SK-N-MC (cell line): ENCODE results near the gene MACC1.

Source experiments
- DNase-seq: peaks from one replicate; pipeline ENCODE4 v3.0.0-alpha.2; 2011; ENCODE audit warnings: low read depth, low spot score
- H3K27ac ChIP-seq: fragments of 200-600 bp; sonication (generic); 2 replicates; pipeline ENCODE4 v1.5.1; 2016; ENCODE audit warnings: mixed run types
- H3K36me3 ChIP-seq: fragments of 200-600 bp; sonication (generic); 2 replicates; pipeline ENCODE4 v1.6.1; 2017; ENCODE audit warnings: antibody characterized with exemption, low read length, mixed read lengths; ENCODE audit not compliant: insufficient read depth
- H3K4me3 ChIP-seq: fragments of 200-600 bp; sonication (generic); 2 replicates; pipeline ENCODE4 v1.5.1; 2016
- H3K9ac ChIP-seq: fragments of 200-600 bp; sonication (generic); 2 replicates; pipeline ENCODE4 v1.8.0; 2017; ENCODE audit warnings: mixed run types, mixed read lengths; ENCODE audit not compliant: insufficient read length
- H3K9me3 ChIP-seq: fragments of 200-600 bp; sonication (generic); 2 replicates; pipeline ENCODE4 v1.6.1; 2017; ENCODE audit warnings: low read depth, mild to moderate bottlenecking, antibody characterized with exemption, low read length, moderate library complexity, mixed read lengths
- EZH2 ChIP-seq: fragments of 200-600 bp; sonication (generic); IDR thresholded peaks from one replicate; pipeline ENCODE4 v1.6.1; 2017; ENCODE audit warnings: antibody characterized with exemption
- FOXP2 ChIP-seq: optimal IDR thresholded peaks from 2 replicates; pipeline ENCODE3; 2011; ENCODE audit warnings: mild to moderate bottlenecking, moderate library complexity; ENCODE audit not compliant: insufficient read depth; ENCODE audit errors: extremely low read length, control extremely low read depth
- POLR2AphosphoS5 ChIP-seq: IDR thresholded peaks from 2 replicates; pipeline ENCODE4 v1.6.1; 2012; ENCODE audit warnings: mild to moderate bottlenecking, low read depth, low read length, borderline replicate concordance

MACC1 gene

DNA sequence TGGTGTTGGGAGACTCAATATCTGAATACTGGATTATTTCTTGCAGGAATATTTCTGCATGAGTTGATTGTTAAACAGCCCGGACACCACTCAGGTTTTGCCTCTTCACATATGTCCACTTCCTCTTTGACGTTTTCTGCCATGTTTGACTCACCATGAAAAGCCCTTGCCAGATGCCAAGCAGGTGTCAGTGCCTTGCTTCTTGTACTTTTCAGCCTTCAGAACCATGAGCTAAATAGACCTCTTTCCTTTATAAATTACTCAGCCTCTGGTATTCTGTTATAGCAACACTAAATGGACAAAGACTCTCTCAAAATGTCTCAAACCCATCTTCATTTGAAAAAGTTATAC lies 24.7 kb upstream of the MACC1 start:
- no peak overlapping the region for H3K9ac ChIP-seq
- no peak for DNase-seq
- peak overlapping the region; percentile 54; the same call in 1 of the 2 replicates for H3K27ac ChIP-seq
- H3K4me3 ChIP-seq, result peak overlapping the region; percentile 38; the same call in 1 of the 2 replicates
- H3K36me3 ChIP-seq, result no peaks in the 10 kb centered on the region
- no peaks in the 10 kb centered on the region for H3K9me3 ChIP-seq
- TF ChIP-seq FOXP2, result no peak
- TF ChIP-seq EZH2, result no peak
- no peak for TF ChIP-seq POLR2AphosphoS5

DNA sequence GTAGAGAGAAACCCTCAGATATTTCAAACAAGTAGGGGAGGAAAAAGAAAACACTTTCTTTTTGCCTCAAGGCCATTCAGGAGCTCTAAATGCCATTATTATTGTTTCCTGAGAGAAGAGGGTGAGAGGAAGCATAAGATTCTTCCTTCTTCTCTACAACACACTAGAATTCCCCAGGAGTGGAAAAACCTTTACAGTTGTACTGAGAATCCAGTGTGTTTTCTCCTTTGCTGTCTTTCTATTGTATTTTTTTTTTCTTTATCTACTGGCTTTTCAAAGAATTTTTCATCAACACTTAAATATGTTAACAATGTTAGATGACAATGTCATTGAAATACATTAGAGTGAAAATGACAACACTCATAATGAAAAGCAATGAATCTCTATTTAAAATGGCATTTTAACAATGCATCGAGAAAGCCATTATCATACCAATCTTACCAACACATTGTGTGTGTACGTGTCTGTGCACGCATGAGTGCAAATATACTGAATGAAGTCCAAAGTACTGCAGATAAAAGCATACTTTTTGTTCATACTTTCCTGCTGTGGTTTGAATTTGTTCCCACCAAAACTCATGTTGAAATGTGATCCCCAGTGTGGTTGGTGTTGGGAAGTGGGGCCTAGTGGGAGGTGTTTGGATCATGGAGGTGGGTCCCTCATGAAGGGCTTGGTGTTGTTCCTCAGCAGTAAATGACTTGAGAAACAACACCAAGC lies 24.2 kb upstream of the MACC1 start:
- Histone ChIP-seq H3K9me3 (no peaks in the 10 kb centered on the region), H3K9ac (no peak overlapping the region), H3K36me3 (no peaks in the 10 kb centered on the region), H3K27ac (peak overlapping the region; percentile 54; the same call in 1 of the 2 replicates), H3K4me3 (peak overlapping the region; percentile 38)
- TF ChIP-seq POLR2AphosphoS5, result no peak
- TF ChIP-seq EZH2, result no peak
- TF ChIP-seq FOXP2, result no peak
- DNase-seq, result no peak

DNA sequence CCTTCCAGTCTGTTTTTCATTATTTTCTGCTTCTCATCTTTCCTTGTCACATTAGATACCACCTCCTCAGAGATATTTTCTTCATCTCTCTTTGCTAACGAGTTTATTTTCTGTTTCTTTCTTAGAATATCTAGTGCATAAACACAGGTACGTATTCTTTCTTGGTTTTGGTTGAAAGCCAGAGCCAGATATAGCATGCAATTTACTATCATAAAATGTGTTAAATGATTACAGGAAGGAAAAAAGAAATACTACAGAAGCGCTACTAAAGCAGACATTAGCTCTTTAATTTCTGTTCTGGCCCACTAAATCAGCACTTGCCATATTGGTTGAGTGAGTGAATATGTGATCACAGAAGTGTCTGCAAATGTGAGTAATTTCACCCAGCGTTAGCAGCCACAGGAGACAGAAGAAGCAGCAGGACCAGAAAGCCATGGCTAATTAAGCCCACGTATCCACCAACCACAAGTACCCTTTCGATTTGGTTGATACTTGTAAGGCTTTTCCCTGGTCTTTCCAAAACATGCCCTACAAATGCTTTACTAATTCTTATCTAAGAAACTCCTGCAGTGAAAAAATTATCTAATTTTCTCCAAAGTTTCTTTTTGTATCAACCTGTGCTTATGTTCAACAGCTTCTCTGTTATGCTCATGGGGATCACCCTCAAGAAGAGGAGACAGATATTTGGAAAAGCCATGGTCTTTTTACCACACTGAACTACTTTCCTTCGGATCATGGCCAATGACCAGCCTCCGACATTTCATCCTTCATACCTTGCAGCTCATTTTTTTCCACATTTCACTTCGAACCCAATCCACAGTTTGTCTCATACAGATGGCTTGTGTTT lies 23.1 kb upstream of the MACC1 start:
- Histone ChIP-seq H3K27ac (0 out of 2 replicates have a peak overlapping the region, but pooled peaks have one; percentile 10), H3K36me3 (no peaks in the 10 kb centered on the region), H3K9me3 (no peaks in the 10 kb centered on the region), H3K9ac (no peak overlapping the region), H3K4me3 (no peak overlapping the region)
- TF ChIP-seq EZH2 (no peak), FOXP2 (no peak), POLR2AphosphoS5 (no peak)
- no peak for DNase-seq

DNA sequence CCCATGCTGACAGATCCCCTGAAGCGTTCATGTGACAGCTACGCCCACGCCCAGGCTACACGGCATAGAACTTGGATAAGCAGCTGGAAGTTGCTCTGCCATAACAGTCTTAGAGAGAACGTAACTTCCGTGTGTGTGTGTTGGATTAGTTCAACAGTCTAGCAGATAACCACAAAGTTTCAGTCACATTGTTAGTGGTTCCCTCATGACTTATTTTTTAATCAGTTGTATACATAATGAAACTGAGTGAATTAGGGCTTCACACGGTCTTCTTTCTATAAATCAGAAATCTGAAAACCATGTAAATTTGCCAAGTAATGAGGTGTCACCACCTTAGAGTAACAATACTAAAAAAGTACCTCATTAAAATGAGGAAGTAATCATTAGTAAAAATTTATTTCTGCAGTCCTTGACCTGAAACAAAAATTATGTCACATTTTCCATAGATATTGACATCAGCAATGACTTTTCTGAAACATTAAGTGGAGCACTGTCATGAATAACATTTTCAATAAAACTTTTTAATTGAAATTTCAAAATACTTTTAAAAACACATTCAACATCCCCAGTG lies 21.7 kb upstream of the MACC1 start:
- no peak for TF ChIP-seq POLR2AphosphoS5
- no peak for TF ChIP-seq EZH2
- no peak for TF ChIP-seq FOXP2
- H3K4me3 ChIP-seq, result peak overlapping the region; percentile 27; the same call in 1 of the 2 replicates
- no peak overlapping the region for H3K27ac ChIP-seq
- DNase-seq, result no peak
- no peaks in the 10 kb centered on the region for H3K36me3 ChIP-seq
- peak overlapping the region; percentile 9 for H3K9ac ChIP-seq
- no peaks in the 10 kb centered on the region for H3K9me3 ChIP-seq

DNA sequence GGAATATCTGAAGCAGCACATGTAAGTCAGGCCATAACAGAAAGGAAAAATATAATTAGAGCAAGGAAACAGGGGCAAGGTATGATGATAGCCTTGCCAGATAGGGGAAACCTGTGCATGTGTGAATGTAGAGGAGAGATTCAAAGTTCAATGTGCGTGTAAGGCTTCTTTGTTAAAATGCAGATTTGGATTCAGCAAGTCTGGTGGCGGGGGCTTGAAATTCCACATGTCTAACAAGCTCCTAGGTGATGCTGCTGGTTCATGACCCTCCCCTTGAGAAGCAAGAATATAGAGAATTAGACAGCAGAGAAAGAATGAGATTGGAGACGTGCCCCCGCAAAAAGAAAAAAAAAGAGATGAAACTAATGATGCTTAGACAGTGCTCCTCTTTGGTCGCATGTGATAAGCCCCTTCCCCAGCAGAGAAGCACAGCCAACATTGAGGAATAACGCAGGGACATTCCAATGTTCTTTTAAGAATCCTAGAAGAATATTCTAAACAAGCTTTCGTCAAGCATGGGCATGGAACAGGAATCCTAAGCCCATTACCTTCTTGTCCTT lies 21.1 kb upstream of the MACC1 start:
- no peak overlapping the region for H3K27ac ChIP-seq
- H3K36me3 ChIP-seq, result no peaks in the 10 kb centered on the region
- H3K4me3 ChIP-seq, result peak overlapping the region; percentile 27; the same call in 1 of the 2 replicates
- TF ChIP-seq POLR2AphosphoS5, result no peak
- no peak for TF ChIP-seq FOXP2
- no peak for TF ChIP-seq EZH2
- DNase-seq, result no peak
- no peaks in the 10 kb centered on the region for H3K9me3 ChIP-seq
- H3K9ac ChIP-seq, result no peak overlapping the region

DNA sequence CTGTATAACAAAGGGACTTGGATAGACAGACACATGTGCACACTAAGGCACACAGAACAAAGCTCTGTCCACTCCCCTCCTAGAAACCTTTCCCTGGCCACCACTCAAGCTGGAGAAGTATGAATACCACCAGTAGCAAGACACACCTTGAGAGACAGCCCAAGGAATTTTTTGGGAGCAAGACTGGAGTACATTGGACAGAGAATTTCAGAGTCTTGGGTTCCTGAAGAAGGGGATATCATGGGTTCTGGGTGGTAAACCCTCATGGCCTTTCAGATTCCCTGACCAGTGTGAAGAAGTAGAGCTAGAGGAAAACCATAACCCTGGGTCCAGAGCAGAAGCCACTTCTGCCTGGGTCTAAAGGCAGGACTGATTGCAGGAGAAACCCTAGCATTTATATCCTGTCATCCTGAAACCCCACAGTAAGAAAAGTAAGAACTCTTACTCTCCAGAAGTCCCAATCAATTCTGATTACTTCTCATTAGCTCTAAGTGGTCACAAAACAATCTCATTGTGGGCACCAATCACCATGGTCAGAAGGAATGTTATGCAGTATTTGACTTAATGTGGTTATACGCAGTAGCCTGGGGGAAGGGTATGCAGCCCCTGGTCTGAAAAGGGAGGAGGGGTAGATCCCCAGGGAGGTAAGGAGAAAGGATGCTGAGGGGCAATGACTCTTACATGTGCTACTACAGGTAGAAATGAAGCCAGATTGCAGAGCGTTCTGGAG lies 20.4 kb upstream of the MACC1 start:
- DNase-seq, result no peak
- Histone ChIP-seq H3K36me3 (no peaks in the 10 kb centered on the region), H3K4me3 (no peak overlapping the region), H3K27ac (no peak overlapping the region), H3K9me3 (no peaks in the 10 kb centered on the region), H3K9ac (no peak overlapping the region)
- no peak for TF ChIP-seq EZH2
- TF ChIP-seq POLR2AphosphoS5, result no peak
- TF ChIP-seq FOXP2, result no peak

DNA sequence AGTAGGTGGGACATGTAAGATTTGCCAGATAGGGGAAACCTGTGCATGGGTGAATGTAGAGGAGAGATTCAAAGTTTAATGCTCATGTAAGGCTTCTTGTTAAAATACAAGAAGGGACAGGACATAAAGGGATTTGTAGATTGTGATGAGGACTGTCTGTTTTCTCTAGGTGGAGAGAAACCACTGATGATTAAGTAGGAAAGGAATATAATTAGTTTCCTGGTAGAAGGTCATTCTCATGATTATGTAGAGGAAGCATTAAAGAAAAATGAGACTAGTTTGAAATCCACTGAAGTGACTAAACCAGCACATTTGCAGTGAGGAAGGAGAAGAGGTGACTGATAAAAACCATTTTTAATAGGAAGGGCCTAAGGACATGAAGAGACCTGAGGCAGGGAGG lies 19.6 kb upstream of the MACC1 start:
- no peaks in the 10 kb centered on the region for H3K36me3 ChIP-seq
- TF ChIP-seq POLR2AphosphoS5 (no peak), FOXP2 (no peak), EZH2 (no peak)
- H3K9me3 ChIP-seq, result no peaks in the 10 kb centered on the region
- no peak overlapping the region for H3K27ac ChIP-seq
- H3K9ac ChIP-seq, result no peak overlapping the region
- no peak for DNase-seq
- no peak overlapping the region for H3K4me3 ChIP-seq
